KOPT-K1 (cell line): ENCODE data around the gene TAF12.
A peak's percentile ranks its signal among the peaks of the same experiment; 100 is the strongest.
"Not testable (repeated sequence)": the region's sequence is repeated elsewhere in the genome, so short reads cannot be mapped to it uniquely, and the experiment has no call there.

ENCODE experiments used
- H3K27ac ChIP-seq: fragments of 200-600 bp; sonication (generic); 2 replicates; pipeline ENCODE4 v1.5.1; 2016; ENCODE audit warnings: antibody characterized with exemption, mild to moderate bottlenecking, low read depth, low read length; ENCODE audit not compliant: poor library complexity, severe bottlenecking
- H3K36me3 ChIP-seq: fragments of 200-600 bp; sonication (generic); 2 replicates; pipeline ENCODE4 v1.5.1; 2017; ENCODE audit warnings: antibody characterized with exemption, mild to moderate bottlenecking, low read length, moderate library complexity; ENCODE audit not compliant: insufficient read depth
- H3K9me3 ChIP-seq: fragments of 200-600 bp; sonication (generic); 2 replicates; pipeline ENCODE4 v1.5.1; 2017; ENCODE audit warnings: antibody characterized with exemption, low read length, mild to moderate bottlenecking; ENCODE audit not compliant: insufficient read depth, poor library complexity, severe bottlenecking

Gene TAF12

GRCh38 chr1:28653870-28654269 lies 11.0 kb upstream of the TAF12 start:
- H3K36me3 ChIP-seq, H3K9me3 ChIP-seq, H3K27ac ChIP-seq: not testable (repeated sequence)

DNA sequence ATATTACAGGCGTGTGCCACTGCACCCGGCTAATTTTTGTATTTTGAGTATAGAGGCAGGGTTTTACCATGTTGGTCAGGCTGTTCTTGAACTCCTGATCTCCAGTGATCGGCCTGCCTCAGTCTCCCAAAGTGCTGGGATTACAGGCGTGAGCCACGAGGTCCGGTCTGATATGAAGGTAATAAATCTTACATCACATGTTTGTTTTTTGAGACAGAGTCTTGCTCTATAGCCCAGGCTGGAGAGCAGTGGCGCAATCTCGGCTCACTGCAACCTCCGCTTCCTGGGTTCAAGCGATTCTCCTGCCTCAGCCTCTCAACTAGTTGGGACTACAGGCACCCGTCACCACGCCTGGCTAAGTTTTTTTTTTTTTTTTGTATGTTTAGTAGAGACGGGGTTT lies 10.2 kb upstream of the TAF12 start:
- H3K36me3 ChIP-seq, H3K27ac ChIP-seq, H3K9me3 ChIP-seq: not testable (repeated sequence)

- no peaks in the 10 kb centered on the region for H3K36me3 ChIP-seq
- H3K9me3 ChIP-seq: no peaks in the 10 kb centered on the region
- peak within 1 kb of the TSS; percentile 96 for H3K27ac ChIP-seq
Observed at GRCh38 chr1:28648474-28649198, 5.8 kb upstream of the TAF12 start, which contains the start of gene RNU11. TSS of gene RNU11 (plus strand) at chr1:28648600.

- no peaks in the 10 kb centered on the region for H3K9me3 ChIP-seq
- H3K36me3 ChIP-seq: no peaks in the 10 kb centered on the region
- peak overlapping the region; percentile 96 for H3K27ac ChIP-seq
Observed at GRCh38 chr1:28648008-28648473, 5.2 kb upstream of the TAF12 start.

DNA sequence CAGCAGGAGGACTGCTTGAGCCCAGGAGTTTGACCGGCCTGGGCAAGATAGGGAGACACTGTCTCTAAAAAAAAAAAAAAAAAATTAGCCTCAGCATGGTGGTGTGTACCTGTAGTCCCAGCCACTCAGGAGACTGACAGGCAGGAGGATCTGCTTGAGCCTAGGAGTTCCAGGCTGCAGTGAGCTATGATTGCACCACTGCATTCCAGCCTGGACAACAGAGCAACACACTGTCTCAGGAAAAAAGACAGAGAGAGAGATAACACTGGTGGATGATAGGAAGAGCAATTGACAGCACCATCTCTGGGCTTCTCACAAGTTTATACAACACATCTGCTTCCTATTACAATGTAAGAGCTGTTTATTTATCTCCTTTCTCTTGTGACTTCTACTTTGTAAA lies 3.2 kb upstream of the TAF12 start:
- Histone ChIP-seq H3K27ac (no peak overlapping the region), H3K36me3 (no peaks in the 10 kb centered on the region), H3K9me3 (no peaks in the 10 kb centered on the region)

- H3K9me3 ChIP-seq, H3K27ac ChIP-seq, H3K36me3 ChIP-seq: not testable (repeated sequence)
Observed at GRCh38 chr1:28645406-28645805, 2.5 kb upstream of the TAF12 start.

DNA sequence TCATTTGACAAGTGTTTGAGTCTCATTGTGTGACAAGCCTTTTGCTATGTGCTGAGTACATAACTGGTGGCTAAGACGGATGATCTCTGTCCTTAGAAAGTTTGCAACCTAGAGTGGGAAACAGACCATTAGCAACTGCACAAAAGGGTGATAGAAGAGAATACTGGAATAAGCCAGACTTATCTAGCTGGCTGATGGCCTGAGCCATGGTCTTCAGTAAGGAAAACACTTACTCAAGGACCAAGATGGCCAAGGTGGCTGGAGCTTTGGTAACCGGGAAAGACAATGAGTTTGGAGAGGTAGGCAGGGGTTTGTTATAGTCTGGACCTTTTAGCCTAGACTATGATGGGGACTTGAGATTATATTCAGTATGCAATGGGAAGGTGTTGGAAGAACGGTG lies 1.6 kb upstream of the TAF12 start:
- no peaks in the 10 kb centered on the region for H3K36me3 ChIP-seq
- peak overlapping the region; percentile 90 for H3K27ac ChIP-seq
- H3K9me3 ChIP-seq: no peaks in the 10 kb centered on the region

- peak overlapping the region; percentile 90 for H3K27ac ChIP-seq
- H3K36me3 ChIP-seq: no peaks in the 10 kb centered on the region
Observed at GRCh38 chr1:28642056-28642846, 616 bp downstream of the TAF12 start.

DNA sequence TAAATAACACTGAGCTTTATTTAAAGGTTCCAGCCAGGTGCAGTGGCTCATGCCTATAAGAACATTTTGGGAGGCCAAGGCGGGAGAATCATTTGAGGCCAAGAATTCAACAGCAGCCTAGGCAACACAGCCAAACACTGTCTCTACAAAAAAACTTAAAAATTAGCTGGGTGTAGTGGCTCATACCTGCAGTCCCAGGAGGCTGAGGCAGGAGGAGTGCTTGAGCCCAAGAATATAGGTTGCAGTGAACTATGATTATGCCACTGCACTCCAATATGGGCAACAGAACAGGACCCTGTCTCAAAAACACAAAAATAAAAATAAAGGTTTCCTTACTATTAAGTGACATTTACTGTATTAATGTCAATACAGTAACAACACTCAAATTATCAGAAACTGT lies 2.1 kb downstream of the TAF12 start:
- H3K27ac ChIP-seq: no peak overlapping the region
- no peaks in the 10 kb centered on the region for H3K36me3 ChIP-seq

More at GRCh38 chr1:28642056-28642846, 616 bp downstream of the TAF12 start:
- H3K9me3 ChIP-seq: no peaks in the 10 kb centered on the region

GRCh38 chr1:28632560-28632959 lies 10.3 kb downstream of the TAF12 start:
- no peak overlapping the region for H3K27ac ChIP-seq
- H3K36me3 ChIP-seq: no peaks in the 10 kb centered on the region
- H3K9me3 ChIP-seq: no peaks in the 10 kb centered on the region

More for the DNA sequence above, 2.1 kb downstream of the TAF12 start:
- no peaks in the 10 kb centered on the region for H3K9me3 ChIP-seq

GRCh38 chr1:28631713-28632112 lies 11.2 kb downstream of the TAF12 start:
- H3K36me3 ChIP-seq: no peaks in the 10 kb centered on the region
- H3K9me3 ChIP-seq: no peaks in the 10 kb centered on the region
- no peak overlapping the region for H3K27ac ChIP-seq

DNA sequence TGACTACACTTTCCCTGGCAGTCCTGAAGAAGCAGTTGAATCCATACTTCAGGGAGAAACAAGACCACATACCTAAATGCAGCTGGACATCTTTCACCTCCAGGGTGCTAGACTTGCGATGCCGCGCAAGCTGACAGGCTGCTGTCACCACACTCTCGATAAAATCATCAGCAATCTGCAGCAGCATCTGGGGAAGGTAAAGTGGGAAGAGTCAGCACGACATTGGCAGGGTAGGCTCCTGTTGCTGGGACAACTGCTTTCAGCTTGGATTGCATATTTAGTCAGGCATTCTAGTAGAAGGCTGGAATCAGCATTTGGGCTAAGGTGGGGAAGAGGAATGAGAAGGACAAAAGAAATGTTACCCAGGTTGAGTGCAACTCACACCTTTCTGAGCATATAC lies 29.7 kb downstream of the TAF12 start:
- peaks cover 59% of the 10 kb centered on the region for H3K36me3 ChIP-seq
- no peak overlapping the region for H3K27ac ChIP-seq

GRCh38 chr1:28606771-28607170 lies 36.1 kb downstream of the TAF12 start:
- Histone ChIP-seq H3K36me3 (peaks cover 79% of the 10 kb centered on the region), H3K27ac (no peak overlapping the region), H3K9me3 (no peaks in the 10 kb centered on the region)

More for the DNA sequence above, 29.7 kb downstream of the TAF12 start:
- no peaks in the 10 kb centered on the region for H3K9me3 ChIP-seq

DNA sequence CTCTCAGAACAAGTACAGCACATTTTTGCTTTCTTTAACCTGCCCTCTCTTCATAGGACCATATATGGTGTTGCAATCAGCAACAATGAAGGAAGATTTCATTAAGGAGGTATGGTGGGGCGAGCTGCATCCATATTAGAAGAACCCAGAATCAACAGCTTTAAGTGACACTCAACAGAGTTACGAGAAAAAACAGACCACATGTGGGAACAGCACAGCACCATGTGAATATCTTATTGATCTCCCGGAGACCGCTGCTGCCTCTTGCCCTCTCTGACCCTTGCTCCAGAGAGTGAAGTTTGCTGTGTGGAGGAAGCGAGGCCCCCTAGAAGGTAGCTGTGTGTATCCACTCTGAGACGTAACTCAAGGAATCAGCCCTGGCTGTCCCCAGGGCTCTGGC lies 37.9 kb downstream of the TAF12 start:
- H3K27ac ChIP-seq: no peak overlapping the region
- H3K9me3 ChIP-seq: no peaks in the 10 kb centered on the region
- H3K36me3 ChIP-seq: peaks cover 73% of the 10 kb centered on the region

GRCh38 chr1:28604411-28604810 lies 38.5 kb downstream of the TAF12 start:
- Histone ChIP-seq H3K36me3 (peaks cover 68% of the 10 kb centered on the region), H3K9me3 (no peaks in the 10 kb centered on the region), H3K27ac (no peak overlapping the region)
